Stimulated activated CD8-positive, alpha-beta memory T cell treated with anti-CD3 and anti-CD28 coated beads, Interleukin-2, amount 100 ng/mL, for 48 hours (primary cell): ENCODE data around the gene XCL2.
"Not testable (repeated sequence)": the region's sequence is repeated elsewhere in the genome, so short reads cannot be mapped to it uniquely, and the experiment has no call there.

ENCODE experiments used
- DNase-seq, 2 donors: peaks; one replicate each; pipeline ENCODE4 v3.0.0-alpha.2; 2020; ENCODE audit warnings: low read depth in 2 of 2

XCL2 gene

GRCh38 chr1:168543840-168544498, at the start of gene XCL2:
XCL2 (minus strand) TSS chr1:168543997; CDS start chr1:168543964, 33 bp downstream.
- not testable (repeated sequence) for DNase-seq

- no peak for DNase-seq
Observed at GRCh38 chr1:168591641-168592250, 47.9 kb upstream of the XCL2 start.

GRCh38 chr1:168591066-168591465, 47.3 kb upstream of the XCL2 start:
- DNase-seq = no peak

- DNase-seq = no peak
Observed at GRCh38 chr1:168589167-168589566, 45.4 kb upstream of the XCL2 start.

- no peak for DNase-seq
Observed at GRCh38 chr1:168585937-168586336, 42.1 kb upstream of the XCL2 start.

- no peak for DNase-seq
Observed at GRCh38 chr1:168585191-168585590, 41.4 kb upstream of the XCL2 start.

- DNase-seq = no peak
Observed at GRCh38 chr1:168583571-168583970, 39.8 kb upstream of the XCL2 start.

GRCh38 chr1:168582688-168583336, 39.0 kb upstream of the XCL2 start:
- DNase-seq = no peak

- no peak for DNase-seq
Observed at GRCh38 chr1:168581817-168582572, 38.2 kb upstream of the XCL2 start.

GRCh38 chr1:168580991-168581390, 37.2 kb upstream of the XCL2 start:
- DNase-seq = not testable (repeated sequence)

GRCh38 chr1:168580290-168580689, 36.5 kb upstream of the XCL2 start:
- not testable (repeated sequence) for DNase-seq

GRCh38 chr1:168578531-168579185, 34.9 kb upstream of the XCL2 start:
- DNase-seq = not testable (repeated sequence)

- peak in 1 of 2 donors; percentile 21 for DNase-seq
Observed at GRCh38 chr1:168576245-168576688, 32.5 kb upstream of the XCL2 start, which contains the start of gene XCL1. XCL1 (plus strand) TSS chr1:168576605; CDS start chr1:168576638, 33 bp downstream.

- DNase-seq = not testable (repeated sequence)
Observed at GRCh38 chr1:168574234-168574633, 30.4 kb upstream of the XCL2 start.

- DNase-seq = no peak
Observed at GRCh38 chr1:168572633-168573032, 28.8 kb upstream of the XCL2 start.

- DNase-seq = no peak
Observed at GRCh38 chr1:168570652-168571051, 26.9 kb upstream of the XCL2 start.

GRCh38 chr1:168568346-168568745, 24.5 kb upstream of the XCL2 start:
- no peak for DNase-seq

GRCh38 chr1:168567568-168567967, 23.8 kb upstream of the XCL2 start:
- DNase-seq = no peak

- no peak for DNase-seq
Observed at GRCh38 chr1:168567007-168567406, 23.2 kb upstream of the XCL2 start.

GRCh38 chr1:168565825-168566224, 22.0 kb upstream of the XCL2 start:
- no peak for DNase-seq

- no peak for DNase-seq
Observed at GRCh38 chr1:168561989-168562388, 18.2 kb upstream of the XCL2 start.

GRCh38 chr1:168560370-168560769, 16.6 kb upstream of the XCL2 start:
- DNase-seq = no peak
